Activated CD4-positive, alpha-beta T cell treated with anti-CD3 and anti-CD28 coated beads, Interleukin-2, Interleukin-6, amounts not matched to agents 100 ng/mL and 50 ng/mL, durations not matched to agents 16 hours and 8 hours (primary cell): Measurements from ENCODE around the gene CHMP4B.

Experiments used
- DNase-seq: peaks from one replicate; pipeline ENCODE4 v3.0.0-alpha.2; 2020

The CHMP4B gene

DNA sequence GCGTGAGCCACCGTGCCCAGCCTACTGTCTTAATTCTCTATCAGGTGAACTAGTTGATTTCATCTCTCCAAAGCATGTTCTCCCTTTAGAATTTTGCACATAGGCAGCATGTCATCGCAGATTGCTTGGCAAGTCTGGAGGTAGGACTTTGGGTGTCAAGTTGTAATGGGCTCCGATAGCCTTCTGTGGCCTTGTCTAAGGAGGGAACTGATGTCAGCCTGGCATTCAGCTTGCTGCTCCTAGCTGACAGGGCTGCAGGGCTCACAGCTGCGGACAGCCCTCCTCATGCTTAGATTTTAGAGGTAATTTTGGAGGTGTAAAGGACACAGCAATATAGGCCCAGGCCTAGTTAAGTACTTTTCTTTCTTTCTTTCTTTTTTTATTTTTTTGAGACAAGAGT is 11.3 kb downstream of the CHMP4B start:
- no peak for DNase-seq

DNA sequence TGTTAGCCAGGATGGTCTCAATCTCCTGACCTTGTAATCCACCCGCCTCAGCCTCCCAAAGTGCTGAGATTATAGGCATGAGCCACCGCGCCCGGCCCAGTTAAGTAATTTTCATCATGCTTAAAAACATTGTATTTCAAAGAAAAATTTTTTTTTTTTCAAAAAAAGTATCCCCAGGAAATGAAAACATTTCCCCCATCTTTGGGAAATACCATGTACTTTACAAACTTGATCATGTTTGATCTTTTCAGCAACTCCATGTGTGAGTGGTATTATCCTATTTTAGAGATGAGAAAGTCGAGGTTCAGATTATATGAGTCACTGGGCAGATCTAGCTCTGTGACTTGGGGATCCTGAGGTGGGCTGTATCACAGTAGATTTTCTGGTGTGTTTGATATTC is 11.8 kb downstream of the CHMP4B start:
- DNase-seq, result no peak

DNA sequence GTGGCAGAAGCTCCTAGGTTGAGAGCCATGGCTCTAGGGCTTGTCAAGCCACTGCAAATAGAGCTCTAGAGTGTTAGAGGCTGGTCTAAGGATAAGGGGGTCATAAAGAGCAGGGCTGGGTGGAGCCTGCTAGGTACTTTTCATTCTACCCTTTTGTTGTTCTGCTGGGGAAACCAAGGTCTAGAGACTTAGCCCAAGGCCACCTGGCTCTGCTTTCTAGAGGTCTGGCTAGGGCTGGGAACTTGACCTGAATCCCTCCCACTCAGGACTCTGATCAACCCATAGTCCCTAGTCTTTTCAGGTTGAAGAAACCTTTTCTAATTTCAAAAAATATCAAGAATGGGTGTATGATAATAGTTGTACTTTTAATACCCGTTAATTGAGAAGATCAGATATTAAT is 13.7 kb downstream of the CHMP4B start:
- DNase-seq, result no peak

DNA sequence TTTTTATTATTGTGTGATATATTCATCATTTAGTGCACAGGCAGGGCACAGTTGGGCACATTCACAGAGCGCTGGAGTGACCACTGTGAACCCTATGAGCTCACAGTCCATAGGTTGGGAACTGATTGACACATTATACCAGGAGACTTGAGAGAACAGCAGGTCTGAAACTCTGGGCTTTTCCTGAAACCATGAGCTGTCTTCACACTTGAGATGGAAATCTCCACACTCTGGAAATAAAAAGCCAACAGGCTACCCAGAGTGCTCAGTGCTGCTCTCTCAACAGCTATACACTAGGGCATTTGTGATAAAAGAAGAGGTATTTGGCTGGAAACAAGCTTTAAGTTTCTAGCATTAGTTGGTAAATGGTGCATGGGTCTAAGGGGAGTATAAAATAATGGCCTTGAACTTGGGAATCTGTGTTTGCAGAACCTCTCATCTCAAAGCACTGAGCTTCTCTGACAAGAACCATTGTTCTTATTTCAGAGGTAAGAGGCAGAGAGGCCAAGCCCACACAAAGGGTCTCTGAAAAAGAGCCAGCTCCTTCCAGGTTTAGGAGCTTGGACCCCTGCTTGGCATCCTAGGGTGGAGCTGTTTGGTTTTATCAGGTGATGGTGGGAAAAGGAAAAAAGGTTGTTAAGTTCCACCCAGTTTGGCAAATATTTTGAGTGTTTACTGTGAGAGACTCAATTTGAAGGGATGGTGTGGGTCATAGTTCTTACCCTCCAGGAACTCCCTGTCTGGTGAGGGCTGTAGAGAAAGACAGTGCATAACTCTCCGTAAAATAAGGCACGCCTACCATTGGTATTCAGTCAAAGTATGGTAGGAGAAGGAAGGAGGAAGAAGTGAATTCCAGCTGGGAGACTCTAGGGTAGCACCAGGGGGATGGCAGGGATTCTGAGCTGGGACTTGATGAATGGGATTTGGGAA is 14.5 kb downstream of the CHMP4B start:
- no peak for DNase-seq

DNA sequence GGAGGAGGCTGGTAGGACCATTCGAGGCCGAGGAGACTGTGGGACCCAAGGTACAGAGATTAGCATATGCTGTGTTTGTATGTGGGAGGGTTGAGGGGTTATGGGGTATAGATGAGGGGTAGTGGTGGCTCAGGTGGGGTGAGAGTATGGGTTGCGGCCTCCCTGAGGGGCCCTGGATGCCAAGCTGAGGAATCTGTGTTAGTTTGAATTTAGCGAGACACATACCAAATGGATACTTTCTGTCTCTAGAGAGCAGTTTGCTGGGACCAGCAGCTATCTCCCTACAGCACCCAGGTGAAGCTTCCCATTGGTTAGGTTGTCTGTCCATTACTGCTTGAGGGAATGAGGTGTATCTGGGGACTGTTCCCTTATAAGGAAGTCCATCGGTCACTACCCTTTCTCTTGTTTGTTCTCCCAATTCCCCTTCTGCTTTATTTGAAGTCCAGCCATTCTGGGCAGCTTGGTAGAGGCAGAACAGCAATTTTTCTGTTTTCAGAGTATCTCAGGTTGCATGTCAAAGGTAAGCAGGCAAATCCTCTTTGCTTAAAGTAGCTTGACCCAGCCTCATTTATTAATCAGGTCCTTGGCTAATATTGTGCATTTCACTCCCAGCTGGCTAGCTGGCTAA is 15.2 kb downstream of the CHMP4B start:
- no peak for DNase-seq

DNA sequence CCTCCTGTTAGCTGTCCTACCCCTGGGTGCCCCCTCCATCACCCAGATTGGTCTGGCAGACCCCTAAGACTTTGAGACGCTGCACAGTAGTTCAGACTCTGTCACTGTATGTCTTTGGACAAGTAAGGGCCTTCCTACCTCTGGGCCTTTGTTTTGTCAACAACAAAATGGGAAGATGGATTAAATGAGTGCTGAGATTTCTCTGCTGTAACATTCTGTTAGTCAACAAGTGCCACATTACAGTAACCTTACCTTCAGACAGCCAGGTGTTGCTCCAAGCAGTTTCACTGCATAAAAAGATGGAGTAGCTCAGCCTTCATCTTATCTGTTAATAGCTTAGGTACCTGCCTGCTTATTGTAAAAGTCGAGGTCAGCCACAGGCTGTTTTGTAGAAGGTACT is 16.0 kb downstream of the CHMP4B start:
- DNase-seq, result no peak

DNA sequence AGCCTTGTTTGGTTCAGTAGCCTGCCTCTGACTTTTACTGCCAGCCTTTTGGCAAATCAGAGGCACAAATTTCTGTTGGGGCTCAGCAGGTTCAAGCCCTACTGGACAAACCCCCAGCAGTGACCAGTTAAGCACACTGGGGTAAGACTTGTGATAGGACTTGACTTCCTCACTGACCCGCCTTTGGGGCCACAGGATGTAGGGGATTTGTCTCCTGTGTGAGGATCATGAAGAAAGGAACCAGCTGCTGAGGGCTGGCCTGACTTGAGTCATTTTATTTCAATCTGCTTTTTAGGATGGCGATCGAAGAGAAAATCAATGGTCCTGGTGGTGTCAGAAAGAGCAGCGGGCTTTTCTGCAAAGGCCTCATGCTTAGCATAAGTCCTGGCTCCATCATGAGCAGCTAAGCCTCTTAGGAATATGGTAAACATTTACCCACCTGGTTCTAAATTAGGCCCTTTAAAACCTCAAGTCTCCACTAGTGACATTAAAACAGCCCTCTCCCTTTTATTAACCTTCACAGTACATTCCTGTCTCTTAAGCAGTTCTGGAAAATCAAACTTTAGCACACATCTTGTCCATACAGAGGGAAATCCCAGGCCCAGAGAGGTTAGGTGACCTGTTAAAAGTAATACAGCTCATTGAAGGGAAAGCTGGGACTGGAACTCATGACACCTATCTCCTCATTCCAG is 16.6 kb downstream of the CHMP4B start:
- DNase-seq, result no peak

DNA sequence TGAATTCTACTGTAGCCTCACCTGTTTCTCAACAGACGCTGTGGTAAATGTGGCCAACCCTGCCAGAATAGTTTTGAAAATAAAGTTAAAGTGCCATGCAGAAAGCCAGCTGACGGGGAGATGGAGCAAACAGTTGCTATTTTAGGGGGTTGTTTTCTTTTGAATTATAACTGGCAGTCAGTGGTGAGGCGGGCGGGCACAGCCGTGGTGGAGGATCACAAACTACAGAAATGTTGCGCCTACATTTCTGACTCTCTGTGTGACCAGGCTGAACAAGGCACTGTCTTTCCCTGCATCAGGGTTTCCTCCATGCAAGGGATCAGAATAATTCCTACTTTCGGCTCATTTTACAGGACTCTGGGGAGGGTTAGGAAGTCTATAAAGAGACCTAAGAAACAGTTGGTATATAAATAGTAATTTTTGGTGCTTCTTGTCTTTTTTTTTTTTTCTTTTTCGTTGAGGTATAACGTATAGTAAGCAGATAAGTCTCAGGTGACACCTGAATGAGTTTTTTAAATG is 17.2 kb downstream of the CHMP4B start:
- DNase-seq, result no peak

DNA sequence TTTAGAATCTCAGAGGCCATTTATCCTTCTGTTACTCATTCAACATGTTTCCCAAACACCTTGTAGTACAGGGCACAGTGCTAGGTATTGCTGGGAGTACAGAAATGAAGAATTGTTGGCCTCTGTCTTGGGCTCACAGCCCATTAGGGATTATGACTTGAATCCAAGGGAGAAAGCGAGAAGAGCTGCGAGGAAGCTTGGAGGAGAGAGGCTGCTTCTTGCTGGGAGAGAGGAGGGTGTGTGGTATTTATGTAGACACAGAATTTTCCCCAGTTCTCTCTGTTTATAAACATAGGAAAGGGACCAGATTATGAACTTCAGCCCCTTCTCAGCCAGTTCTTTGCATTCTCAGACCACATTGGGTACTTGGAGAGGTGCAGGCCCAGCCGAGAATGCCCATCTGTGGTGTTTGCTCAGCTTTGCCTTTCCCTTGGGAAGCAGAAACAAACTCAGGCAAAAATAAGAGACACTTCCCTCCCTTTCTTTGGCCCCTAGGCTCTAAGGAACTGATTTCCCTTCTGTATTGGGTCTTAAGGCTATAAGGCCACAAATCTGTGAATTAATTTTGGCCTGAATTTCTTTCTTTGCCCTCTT is 17.9 kb downstream of the CHMP4B start:
- no peak for DNase-seq

DNA sequence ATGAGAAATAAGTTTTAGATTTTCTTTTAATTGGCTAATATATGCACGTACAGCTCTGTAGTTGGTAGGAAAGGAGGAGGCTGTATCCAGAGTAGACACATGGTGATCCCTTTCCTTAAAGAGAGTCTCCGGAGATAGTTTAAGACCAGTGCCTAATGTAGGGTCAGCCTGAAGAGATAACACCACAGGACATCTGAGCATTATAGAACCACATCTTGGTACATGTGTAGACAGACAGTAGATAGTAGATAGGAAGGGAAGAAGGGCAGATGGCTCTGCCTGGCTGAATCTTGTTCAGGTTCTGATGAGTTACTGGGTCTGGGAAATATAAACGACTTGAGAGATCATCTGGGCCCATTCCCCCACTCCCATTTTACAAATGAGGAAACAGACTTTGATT is 18.5 kb downstream of the CHMP4B start:
- no peak for DNase-seq

DNA sequence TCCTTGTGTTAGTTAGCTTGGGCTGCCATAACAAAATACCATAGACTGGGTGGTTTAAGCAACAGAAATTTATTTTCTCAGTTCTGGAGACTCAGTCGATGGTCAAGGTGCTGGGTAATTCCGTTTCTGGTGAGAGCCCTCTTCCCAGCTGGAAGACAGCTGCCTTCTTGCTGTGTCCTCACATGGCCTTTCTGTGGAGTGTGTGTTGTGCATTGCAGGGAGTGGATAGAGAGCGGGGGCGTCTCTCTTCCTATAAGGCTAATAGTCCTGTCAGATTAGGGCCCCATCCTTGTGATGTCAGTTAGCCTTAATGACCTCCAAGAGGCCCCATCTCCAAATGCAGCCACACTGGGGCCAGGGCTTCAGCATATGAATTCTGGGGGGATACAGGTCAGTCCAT is 19.2 kb downstream of the CHMP4B start:
- DNase-seq, result no peak

DNA sequence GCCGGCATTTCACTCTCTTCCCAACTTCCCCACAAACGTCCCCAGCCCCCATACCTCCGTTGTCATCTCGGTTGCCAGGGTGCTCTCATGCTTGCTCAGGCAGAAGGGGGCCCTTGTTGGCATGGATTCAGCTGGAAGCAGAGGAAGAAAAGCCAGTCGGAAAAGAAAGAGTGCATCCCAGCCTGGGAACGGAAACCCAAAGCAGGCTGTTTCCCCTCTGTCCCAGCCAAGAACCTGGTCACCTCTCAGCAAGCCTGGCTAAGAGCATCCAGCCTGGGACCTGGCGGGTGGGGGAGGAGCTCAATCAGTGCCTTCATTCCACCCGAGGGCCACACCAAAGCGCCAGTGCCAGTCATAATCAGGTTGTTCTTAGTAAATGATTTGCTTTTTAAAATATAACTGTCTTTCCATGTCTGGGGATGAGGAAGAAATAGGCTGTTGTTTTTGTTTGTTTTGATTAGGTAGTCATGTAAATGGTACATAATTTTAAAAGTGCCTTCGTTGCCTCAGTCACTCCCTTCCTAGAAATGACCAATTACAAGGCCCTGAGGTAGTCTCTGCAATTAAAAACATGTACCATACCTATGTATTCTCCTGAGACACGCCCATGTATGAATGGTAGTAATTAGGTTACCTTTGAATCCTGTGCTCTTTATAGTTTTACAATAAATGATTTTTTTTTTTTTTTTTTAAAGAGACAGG is 21.1 kb downstream of the CHMP4B start:
- no peak for DNase-seq

DNA sequence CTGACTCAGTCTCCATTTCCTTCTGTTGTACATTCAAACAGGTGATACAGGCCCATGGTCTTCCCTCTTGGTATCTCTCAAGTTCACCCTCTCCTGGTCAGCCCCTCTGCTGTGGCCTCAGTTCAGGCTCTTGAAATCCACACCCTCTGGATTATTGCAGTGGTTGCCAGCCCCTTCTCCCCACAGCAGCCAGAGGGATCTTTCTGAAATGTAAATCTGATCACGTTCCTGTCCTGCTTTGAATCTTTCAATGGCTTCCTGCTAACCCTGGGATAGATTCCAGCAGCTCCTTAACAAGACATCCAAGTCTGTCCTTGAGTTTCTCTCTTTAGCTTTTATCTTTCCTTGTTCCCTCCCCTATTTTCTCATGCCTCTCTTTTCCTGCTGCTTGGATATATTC is 22.2 kb downstream of the CHMP4B start:
- no peak for DNase-seq

DNA sequence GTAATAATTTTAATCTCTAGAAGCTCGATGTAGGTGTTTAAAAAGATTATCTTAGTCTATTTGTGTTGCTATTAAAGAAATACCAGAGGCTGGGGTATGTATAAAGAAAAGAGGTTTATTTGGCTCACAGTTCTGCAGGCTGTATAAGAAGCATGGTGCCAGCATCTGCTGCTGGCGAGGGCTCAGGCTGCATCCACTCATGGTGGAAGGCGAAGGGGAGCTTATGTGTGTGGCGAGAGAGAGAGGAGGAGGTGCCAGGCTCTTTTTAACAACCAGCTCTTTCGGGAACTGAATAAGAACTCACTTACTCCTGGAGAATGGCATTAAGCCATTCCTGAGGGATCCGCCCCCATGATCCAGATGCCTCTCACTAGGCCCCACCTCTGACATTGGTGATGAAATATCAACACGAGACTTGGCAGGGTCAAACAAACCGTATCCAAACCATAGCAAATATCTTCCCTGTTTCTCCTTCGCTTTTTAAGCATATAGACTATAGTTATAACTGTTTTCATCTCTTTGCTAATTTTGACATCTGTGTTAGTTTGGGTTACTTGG is 24.5 kb downstream of the CHMP4B start:
- no peak for DNase-seq

DNA sequence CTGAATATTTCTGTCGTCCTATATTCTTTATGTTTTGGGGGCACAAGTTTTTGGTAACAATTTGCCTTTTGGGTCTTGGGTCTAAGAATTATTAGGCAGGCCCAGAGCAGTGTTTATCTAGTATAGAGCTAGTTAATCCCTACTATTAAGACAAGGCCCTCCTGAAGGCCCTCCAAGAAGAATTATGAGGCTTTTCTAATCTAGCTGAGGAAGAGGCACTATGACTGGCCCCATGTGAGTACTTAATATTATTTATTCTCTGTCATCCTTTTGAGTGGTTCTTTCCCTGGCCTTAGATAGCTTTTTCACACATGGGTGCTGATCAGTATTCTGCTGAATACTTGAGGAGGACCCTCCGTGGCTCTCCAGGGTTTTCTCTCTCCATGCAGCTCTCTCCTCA is 25.1 kb downstream of the CHMP4B start:
- DNase-seq, result no peak

DNA sequence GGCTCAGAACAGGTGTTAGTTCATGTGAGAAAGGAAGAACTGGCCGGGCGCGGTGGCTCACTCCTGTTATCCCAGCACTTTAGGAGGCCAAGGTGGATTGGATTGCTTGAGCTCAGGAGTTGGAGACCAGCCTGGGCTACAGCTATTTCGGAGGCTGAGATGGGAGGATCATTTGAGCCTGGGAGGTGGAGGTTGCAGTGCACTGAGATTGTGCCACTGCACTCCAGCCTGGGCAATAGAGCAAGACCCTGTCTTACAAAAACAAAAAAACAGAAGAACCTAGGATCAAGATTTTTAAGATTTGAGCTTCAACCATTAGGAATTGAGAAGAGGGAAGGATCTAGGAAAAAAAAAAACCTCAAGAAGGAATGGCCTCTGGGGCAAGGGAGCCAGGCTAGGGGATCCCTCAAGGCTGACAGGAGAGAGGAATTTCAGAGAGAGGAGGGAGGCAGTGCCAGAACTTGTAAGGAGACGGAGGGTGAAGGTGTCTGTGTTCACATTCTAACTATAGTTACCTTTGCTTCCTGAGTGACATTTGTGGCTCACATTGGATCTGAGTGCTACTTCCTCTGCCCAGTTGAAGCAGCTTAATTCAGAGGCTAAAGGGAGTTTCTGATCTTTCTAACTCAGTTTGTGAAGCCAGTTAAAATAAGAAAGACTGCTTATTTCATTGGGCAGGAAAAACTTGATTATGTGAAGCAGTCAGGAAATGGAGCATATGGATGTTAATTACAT is 26.1 kb downstream of the CHMP4B start:
- DNase-seq, result no peak

DNA sequence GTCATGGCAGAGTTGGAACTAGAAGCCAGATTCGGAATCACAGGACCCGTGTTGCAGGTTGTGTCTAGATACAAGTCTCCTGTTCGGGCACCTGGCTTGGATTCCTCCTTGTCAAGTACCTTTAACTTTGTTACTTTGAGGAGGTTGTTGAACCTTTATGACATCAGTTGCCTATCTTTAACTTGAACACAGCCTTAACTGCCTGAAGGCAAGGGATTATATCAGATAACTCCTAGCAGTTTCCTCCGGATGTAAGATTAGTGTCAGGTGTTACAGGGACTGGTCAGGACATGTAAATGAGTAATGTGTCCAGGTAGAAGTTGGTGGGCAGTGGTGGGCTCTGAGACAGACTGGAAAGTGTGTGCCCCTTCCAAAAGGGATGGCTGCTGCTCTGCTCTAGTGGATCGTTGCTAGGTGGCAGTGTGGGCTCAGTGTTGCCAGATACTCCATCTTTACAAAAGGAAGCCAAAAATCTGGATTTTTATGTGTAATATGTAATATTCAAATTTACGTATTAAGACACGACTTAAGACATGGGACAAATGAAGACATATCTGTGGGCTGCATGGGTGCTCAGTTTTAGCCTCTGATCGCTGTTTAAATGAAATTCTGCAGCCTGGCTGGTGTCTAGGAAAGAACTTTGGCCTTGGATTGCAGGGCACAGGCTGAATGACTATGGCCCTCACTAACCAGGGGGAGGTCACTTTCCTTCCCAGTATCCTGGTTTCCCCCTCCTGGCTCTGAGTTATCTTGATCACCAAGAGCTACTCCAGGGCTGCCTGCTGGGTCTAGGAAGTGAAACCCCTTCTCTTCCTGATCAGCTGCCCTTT is 27.1 kb downstream of the CHMP4B start:
- DNase-seq, result no peak

DNA sequence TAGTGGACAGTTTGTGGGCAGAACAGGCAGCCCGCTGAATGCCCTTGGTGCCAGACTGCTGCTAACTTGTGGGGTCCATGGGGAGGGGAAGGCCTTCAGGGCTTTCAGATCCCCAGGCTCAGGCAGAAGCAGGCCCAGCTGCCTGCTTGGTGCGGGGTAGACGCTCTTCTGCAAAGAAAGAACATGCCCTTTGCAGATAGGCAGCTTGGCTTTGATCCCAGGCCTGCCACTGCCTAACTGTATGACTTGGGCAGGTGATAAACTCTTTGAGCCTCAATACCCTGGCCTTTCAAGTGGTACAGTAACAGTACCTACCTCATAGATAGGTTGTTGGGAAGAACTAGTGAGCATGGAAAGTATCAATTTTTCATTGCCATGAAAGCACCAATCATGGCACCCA is 28.4 kb downstream of the CHMP4B start:
- DNase-seq, result no peak

DNA sequence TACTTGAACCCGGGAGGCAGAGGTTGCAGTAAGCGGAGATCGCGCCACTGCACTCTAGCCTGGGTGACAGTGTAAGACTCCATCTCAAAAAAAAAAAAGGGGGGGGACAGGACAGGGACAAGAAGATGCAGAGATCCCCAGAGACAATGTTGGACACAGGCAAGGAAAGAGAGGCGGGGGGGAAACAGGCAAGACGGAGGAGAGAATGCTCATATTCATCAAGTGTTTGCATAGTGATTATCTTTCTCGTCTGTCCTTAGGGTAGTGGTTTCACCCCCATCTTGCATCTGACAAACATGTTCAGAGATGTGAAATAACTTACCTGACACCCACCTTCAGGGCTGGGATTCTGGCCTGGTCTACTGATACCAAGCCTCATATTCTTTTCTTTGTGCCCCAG is 29.0 kb downstream of the CHMP4B start:
- DNase-seq, result no peak

DNA sequence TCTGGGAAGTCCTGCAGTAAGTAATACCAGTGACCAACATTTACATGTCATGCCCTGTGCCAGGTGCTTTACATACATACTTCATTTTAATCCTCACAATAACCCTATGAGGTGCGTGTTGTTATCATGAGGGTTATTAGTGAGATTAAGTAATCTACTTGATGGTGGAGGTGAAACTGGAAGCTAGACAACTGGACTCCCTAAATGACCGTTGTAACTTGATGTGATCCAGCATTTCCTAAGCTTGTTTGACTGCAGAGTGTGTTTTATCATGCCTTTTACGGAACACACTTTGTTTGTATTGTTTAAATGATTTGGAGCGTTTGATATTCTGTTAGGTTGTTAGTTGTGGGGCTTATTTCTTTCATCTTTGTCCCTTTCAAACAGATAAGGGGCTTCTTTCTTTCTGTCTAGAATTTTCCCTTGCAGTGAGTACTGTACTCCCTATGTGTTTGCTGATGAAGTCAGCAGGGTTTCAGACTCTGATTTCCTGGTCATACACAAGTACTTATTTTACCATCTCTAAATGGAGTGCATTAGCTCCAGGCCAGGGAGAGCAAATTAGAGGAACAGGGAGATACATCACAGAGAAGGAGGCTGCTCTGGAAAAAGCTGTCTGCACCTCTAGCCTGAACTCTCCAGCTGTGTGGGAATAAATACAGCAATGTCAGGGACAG is 29.7 kb downstream of the CHMP4B start:
- no peak for DNase-seq
